WTC11 (cell line): ENCODE results near the gene FCN2. TPM values are rescaled to one million over a fixed set of nuclear protein-coding genes. Genes with fewer than 3 reads are reported as not detected.

ENCODE experiments used
- ATAC-seq: fragments of 200-7000 bp; cut with Tn5 transposase; 2 replicates; pipeline ENCODE4 v1.10.0; 2021; ENCODE audit warnings: mild to moderate bottlenecking, moderate library complexity
- CTCF ChIA-PET: fragments of 300-600 bp; sonication (Branson Sonifier 250); formaldehyde crosslinking; loops from one replicate; lab custom pipeline; 2021; ENCODE audit warnings: antibody characterized with exemption; lab: Charles Lee
- POLR2A ChIA-PET: fragments of 350-600 bp; sonication (Branson Sonifier 250); formaldehyde crosslinking; loops from one replicate; lab custom pipeline; 2021; ENCODE audit warnings: antibody characterized with exemption; lab: Charles Lee
- DNase-seq: peaks from one replicate; pipeline ENCODE4 v3.0.0; 2021; ENCODE audit warnings: low spot score
- H3K27ac Mint-ChIP-seq: 2 replicates; pipeline ENCODE4 v1.8.0; 2021; ENCODE audit warnings: mixed read lengths
- H3K27me3 Mint-ChIP-seq: 2 replicates; pipeline ENCODE4 v1.8.0; 2021; ENCODE audit warnings: low read depth, mild to moderate bottlenecking, moderate library complexity, mixed read lengths
- H3K36me3 Mint-ChIP-seq: 2 replicates; pipeline ENCODE4 v1.8.0; 2021; ENCODE audit warnings: mixed read lengths
- H3K4me1 Mint-ChIP-seq: 2 replicates; pipeline ENCODE4 v1.8.0; 2022; ENCODE audit warnings: mixed read lengths
- H3K4me3 Mint-ChIP-seq: 2 replicates; pipeline ENCODE4 v1.8.0; 2021; ENCODE audit warnings: mild to moderate bottlenecking, moderate library complexity, mixed read lengths
- H3K9me3 Mint-ChIP-seq: 2 replicates; pipeline ENCODE4 v1.8.0; 2021; ENCODE audit warnings: mixed read lengths
- ATF1 ChIP-seq: sonication (generic); formaldehyde crosslinking; IDR thresholded peaks from 2 replicates; pipeline ENCODE4 v1.8.1; 2023; ENCODE audit warnings: mild to moderate bottlenecking, moderate library complexity, missing genetic modification reagents
- CREM ChIP-seq: sonication (generic); formaldehyde crosslinking; IDR thresholded peaks from 2 replicates; pipeline ENCODE4 v1.8.1; 2022; ENCODE audit warnings: mild to moderate bottlenecking, missing genetic modification reagents, moderate library complexity
- ELF4 ChIP-seq: sonication (generic); formaldehyde crosslinking; IDR thresholded peaks from 2 replicates; pipeline ENCODE4 v1.8.1; 2022; ENCODE audit warnings: low read depth, mild to moderate bottlenecking, moderate library complexity, missing genetic modification reagents
- ETV6 ChIP-seq: sonication (generic); formaldehyde crosslinking; IDR thresholded peaks from 2 replicates; pipeline ENCODE4 v1.8.1; 2022; ENCODE audit warnings: mild to moderate bottlenecking, missing genetic modification reagents
- FOXJ3 ChIP-seq: sonication (generic); formaldehyde crosslinking; IDR thresholded peaks from 2 replicates; pipeline ENCODE4 v1.9.0; 2021; ENCODE audit warnings: missing genetic modification reagents, mild to moderate bottlenecking, borderline replicate concordance
- FOXK1 ChIP-seq: sonication (generic); formaldehyde crosslinking; IDR thresholded peaks from 2 replicates; pipeline ENCODE4 v1.8.0; 2022; ENCODE audit warnings: mild to moderate bottlenecking, moderate library complexity, missing genetic modification reagents
- GABPB1 ChIP-seq: sonication (generic); formaldehyde crosslinking; IDR thresholded peaks from 2 replicates; pipeline ENCODE4 v1.8.1; 2023; ENCODE audit warnings: mild to moderate bottlenecking, missing genetic modification reagents
- HMGA2 ChIP-seq: fragments of 250-450 bp; sonication (Bioruptor Pico); IDR thresholded peaks from 2 replicates; pipeline ENCODE4 v1.4.0; 2021; ENCODE audit warnings: mild to moderate bottlenecking, moderate library complexity
- MXD4 ChIP-seq: fragments of 250-450 bp; sonication (Bioruptor Pico); IDR thresholded peaks from 2 replicates; pipeline ENCODE4 v1.8.0; 2021; ENCODE audit warnings: mild to moderate bottlenecking, moderate library complexity, borderline replicate concordance
- NR2C2 ChIP-seq: sonication (generic); formaldehyde crosslinking; IDR thresholded peaks from 2 replicates; pipeline ENCODE4 v1.8.0; 2022; ENCODE audit warnings: mild to moderate bottlenecking, missing genetic modification reagents
- NR3C1 ChIP-seq: sonication (generic); formaldehyde crosslinking; conservative IDR thresholded peaks from 2 replicates; pipeline ENCODE4 v1.8.1; 2023; ENCODE audit warnings: low read depth, mild to moderate bottlenecking, missing genetic modification reagents
- PRRX2 ChIP-seq: fragments of 250-450 bp; sonication (Bioruptor Pico); IDR thresholded peaks from 2 replicates; pipeline ENCODE4 v1.8.0; 2021; ENCODE audit warnings: mild to moderate bottlenecking
- SMAD3 ChIP-seq: sonication (generic); formaldehyde crosslinking; IDR thresholded peaks from 2 replicates; pipeline ENCODE4 v1.8.0; 2022; ENCODE audit warnings: missing genetic modification reagents, mild to moderate bottlenecking, borderline replicate concordance
- SMAD4 ChIP-seq: sonication (generic); formaldehyde crosslinking; IDR thresholded peaks from 2 replicates; pipeline ENCODE4 v1.8.0; 2022; ENCODE audit warnings: mild to moderate bottlenecking, missing genetic modification reagents
- SOX15 ChIP-seq: fragments of 250-450 bp; sonication (Bioruptor Pico); IDR thresholded peaks from 2 replicates; pipeline ENCODE4 v1.9.0; 2021; ENCODE audit warnings: mild to moderate bottlenecking
- TCF7 ChIP-seq: sonication (generic); formaldehyde crosslinking; IDR thresholded peaks from 2 replicates; pipeline ENCODE4 v1.8.0; 2022; ENCODE audit warnings: mild to moderate bottlenecking, low read depth, missing genetic modification reagents, moderate library complexity
- TEAD1 ChIP-seq: sonication (generic); formaldehyde crosslinking; IDR thresholded peaks from 2 replicates; pipeline ENCODE4 v1.8.0; 2022; ENCODE audit warnings: mild to moderate bottlenecking, missing genetic modification reagents
- TEAD4 ChIP-seq: sonication (generic); formaldehyde crosslinking; IDR thresholded peaks from 2 replicates; pipeline ENCODE4 v1.8.0; 2022; ENCODE audit warnings: mild to moderate bottlenecking, missing genetic modification reagents
- ZNF219 ChIP-seq: sonication (generic); formaldehyde crosslinking; IDR thresholded peaks from 2 replicates; pipeline ENCODE4 v1.8.0; 2023; ENCODE audit warnings: missing genetic modification reagents, mild to moderate bottlenecking, borderline replicate concordance
- ZNF671 ChIP-seq: fragments of 250-450 bp; sonication (Bioruptor Pico); IDR thresholded peaks from 2 replicates; pipeline ENCODE4 v1.8.0; 2021; ENCODE audit warnings: mild to moderate bottlenecking
- total RNA-seq: library from RNA; stranded (reverse); gene quantifications from 3 replicates; pipeline ENCODE4 v1.2.3, GENCODE V29; 2021
- TF ChIP-seq, protein P1 (sequence below): sonication (generic); formaldehyde crosslinking; IDR thresholded peaks from 2 replicates; pipeline ENCODE4 v1.8.1; 2023; ENCODE audit warnings: mild to moderate bottlenecking, missing genetic modification reagents, borderline replicate concordance
- TF ChIP-seq, protein P2 (sequence below): sonication (generic); formaldehyde crosslinking; IDR thresholded peaks from 2 replicates; pipeline ENCODE4 v1.8.1; 2023; ENCODE audit warnings: mild to moderate bottlenecking, missing genetic modification reagents, moderate library complexity
- TF ChIP-seq, protein P3 (sequence below): sonication (generic); formaldehyde crosslinking; IDR thresholded peaks from 2 replicates; pipeline ENCODE4 v1.8.0; 2023; ENCODE audit warnings: mild to moderate bottlenecking, missing genetic modification reagents
- TF ChIP-seq, protein P4 (sequence below): sonication (generic); formaldehyde crosslinking; conservative IDR thresholded peaks from 2 replicates; pipeline ENCODE4 v1.8.1; 2022; ENCODE audit warnings: mild to moderate bottlenecking, missing genetic modification reagents
- TF ChIP-seq, protein P5 (sequence below): fragments of 250-450 bp; sonication (Bioruptor Pico); IDR thresholded peaks from 2 replicates; pipeline ENCODE4 v2.1.2; 2022; ENCODE audit warnings: mild to moderate bottlenecking, moderate library complexity
- TF ChIP-seq, protein P6 (sequence below): sonication (generic); formaldehyde crosslinking; IDR thresholded peaks from 2 replicates; pipeline ENCODE4 v1.8.1; 2022; ENCODE audit warnings: mild to moderate bottlenecking, missing genetic modification reagents, moderate library complexity, borderline replicate concordance

Gene FCN2
- total RNA-seq, 1 experiment from 2014 or later: not detected

DNA sequence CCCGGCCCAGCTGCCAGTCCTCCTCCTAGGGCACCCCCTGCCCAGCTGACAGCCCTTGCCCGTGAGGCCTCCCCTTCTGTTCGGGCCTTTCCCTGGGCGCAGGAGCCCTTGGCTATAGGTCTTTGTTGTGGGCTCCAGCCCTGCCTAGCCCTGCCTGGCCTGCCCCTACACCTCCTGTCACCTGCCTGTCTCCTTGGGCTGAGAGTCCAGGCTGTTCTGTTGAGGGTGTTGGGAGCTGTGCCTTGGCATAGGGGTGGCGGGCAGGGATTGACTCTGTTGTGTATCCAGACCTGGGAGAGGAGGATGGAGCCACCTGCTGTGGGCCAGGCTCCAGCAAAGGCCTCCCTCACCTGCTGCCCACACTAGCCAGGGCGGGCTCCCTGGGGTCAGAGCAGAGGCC, 11.6 kb downstream of the FCN2 start:
- no peak overlapping the region for H3K4me3 Mint-ChIP-seq
- DNase-seq (peak; percentile 4), ATAC-seq (no peak)
- no peak overlapping the region for H3K27ac Mint-ChIP-seq
- H3K36me3 Mint-ChIP-seq: peaks cover 10% of the 10 kb centered on the region
- H3K27me3 Mint-ChIP-seq: no peaks in the 10 kb centered on the region; the same call in 1 of the 2 replicates
- H3K9me3 Mint-ChIP-seq: peaks cover 19% of the 10 kb centered on the region
- TF ChIP-seq ZNF671 (CRISPR knock-in tag): no peak
- no peak for TF ChIP-seq SOX15 (CRISPR knock-in tag)
- TF ChIP-seq, protein P1, sequence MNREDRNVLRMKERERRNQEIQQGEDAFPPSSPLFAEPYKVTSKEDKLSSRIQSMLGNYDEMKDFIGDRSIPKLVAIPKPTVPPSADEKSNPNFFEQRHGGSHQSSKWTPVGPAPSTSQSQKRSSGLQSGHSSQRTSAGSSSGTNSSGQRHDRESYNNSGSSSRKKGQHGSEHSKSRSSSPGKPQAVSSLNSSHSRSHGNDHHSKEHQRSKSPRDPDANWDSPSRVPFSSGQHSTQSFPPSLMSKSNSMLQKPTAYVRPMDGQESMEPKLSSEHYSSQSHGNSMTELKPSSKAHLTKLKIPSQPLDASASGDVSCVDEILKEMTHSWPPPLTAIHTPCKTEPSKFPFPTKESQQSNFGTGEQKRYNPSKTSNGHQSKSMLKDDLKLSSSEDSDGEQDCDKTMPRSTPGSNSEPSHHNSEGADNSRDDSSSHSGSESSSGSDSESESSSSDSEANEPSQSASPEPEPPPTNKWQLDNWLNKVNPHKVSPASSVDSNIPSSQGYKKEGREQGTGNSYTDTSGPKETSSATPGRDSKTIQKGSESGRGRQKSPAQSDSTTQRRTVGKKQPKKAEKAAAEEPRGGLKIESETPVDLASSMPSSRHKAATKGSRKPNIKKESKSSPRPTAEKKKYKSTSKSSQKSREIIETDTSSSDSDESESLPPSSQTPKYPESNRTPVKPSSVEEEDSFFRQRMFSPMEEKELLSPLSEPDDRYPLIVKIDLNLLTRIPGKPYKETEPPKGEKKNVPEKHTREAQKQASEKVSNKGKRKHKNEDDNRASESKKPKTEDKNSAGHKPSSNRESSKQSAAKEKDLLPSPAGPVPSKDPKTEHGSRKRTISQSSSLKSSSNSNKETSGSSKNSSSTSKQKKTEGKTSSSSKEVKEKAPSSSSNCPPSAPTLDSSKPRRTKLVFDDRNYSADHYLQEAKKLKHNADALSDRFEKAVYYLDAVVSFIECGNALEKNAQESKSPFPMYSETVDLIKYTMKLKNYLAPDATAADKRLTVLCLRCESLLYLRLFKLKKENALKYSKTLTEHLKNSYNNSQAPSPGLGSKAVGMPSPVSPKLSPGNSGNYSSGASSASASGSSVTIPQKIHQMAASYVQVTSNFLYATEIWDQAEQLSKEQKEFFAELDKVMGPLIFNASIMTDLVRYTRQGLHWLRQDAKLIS (CRISPR knock-in tag): no peak
- TF ChIP-seq ELF4 (CRISPR knock-in tag): no peak
- TF ChIP-seq PRRX2 (CRISPR knock-in tag): no peak
- TF ChIP-seq FOXK1 (CRISPR knock-in tag): no peak
- no peak for TF ChIP-seq TCF7 (CRISPR knock-in tag)
- no peak for TF ChIP-seq MXD4
- TF ChIP-seq, protein P2, sequence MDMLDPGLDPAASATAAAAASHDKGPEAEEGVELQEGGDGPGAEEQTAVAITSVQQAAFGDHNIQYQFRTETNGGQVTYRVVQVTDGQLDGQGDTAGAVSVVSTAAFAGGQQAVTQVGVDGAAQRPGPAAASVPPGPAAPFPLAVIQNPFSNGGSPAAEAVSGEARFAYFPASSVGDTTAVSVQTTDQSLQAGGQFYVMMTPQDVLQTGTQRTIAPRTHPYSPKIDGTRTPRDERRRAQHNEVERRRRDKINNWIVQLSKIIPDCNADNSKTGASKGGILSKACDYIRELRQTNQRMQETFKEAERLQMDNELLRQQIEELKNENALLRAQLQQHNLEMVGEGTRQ: no peak
- TF ChIP-seq, protein P3, sequence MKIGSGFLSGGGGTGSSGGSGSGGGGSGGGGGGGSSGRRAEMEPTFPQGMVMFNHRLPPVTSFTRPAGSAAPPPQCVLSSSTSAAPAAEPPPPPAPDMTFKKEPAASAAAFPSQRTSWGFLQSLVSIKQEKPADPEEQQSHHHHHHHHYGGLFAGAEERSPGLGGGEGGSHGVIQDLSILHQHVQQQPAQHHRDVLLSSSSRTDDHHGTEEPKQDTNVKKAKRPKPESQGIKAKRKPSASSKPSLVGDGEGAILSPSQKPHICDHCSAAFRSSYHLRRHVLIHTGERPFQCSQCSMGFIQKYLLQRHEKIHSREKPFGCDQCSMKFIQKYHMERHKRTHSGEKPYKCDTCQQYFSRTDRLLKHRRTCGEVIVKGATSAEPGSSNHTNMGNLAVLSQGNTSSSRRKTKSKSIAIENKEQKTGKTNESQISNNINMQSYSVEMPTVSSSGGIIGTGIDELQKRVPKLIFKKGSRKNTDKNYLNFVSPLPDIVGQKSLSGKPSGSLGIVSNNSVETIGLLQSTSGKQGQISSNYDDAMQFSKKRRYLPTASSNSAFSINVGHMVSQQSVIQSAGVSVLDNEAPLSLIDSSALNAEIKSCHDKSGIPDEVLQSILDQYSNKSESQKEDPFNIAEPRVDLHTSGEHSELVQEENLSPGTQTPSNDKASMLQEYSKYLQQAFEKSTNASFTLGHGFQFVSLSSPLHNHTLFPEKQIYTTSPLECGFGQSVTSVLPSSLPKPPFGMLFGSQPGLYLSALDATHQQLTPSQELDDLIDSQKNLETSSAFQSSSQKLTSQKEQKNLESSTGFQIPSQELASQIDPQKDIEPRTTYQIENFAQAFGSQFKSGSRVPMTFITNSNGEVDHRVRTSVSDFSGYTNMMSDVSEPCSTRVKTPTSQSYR: no peak
- no peak for TF ChIP-seq TEAD1 (CRISPR knock-in tag)
- TF ChIP-seq NR2C2: no peak
- no peak for TF ChIP-seq CREM (CRISPR knock-in tag)
- TF ChIP-seq HMGA2 (CRISPR knock-in tag): no peak
- no peak for TF ChIP-seq ETV6 (CRISPR knock-in tag)
- no peak for TF ChIP-seq GABPB1
- TF ChIP-seq, protein P4, sequence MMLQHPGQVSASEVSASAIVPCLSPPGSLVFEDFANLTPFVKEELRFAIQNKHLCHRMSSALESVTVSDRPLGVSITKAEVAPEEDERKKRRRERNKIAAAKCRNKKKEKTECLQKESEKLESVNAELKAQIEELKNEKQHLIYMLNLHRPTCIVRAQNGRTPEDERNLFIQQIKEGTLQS (CRISPR knock-in tag): no peak
- ChIA-PET CTCF (no interaction called here), POLR2A (no interaction called here)
- no peaks in the 10 kb centered on the region for H3K4me1 Mint-ChIP-seq

DNA sequence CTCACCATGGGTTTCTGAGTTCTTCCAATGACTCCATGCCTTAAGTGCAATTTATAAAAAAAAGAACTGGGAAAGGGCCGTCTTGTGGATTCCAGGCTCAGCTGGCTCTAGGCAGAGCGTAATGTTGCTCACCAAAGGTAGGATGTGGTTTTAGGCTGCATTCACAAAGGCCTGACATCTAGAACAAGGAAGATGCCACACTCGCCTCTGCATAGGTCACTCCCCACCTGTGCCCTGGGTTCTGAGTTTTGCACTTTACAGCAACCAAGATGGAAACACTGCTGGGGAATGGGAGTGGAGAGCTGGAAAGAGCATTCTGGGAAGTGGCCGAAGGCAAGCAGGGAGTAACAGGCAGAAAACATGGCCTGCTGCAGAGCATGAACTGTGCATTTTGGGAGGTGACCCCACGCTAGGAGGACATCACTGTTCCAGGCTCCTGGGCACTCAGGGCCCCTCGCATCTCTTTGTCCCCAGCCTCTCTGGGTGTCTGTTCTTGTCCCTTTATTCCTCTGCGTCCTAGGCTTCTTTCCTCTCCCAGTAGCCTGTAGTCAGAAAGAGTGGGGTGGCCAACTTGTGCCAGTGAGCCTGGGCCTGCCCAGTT, 12.3 kb downstream of the FCN2 start:
- no peaks in the 10 kb centered on the region for H3K4me1 Mint-ChIP-seq
- DNase-seq: no peak
- H3K27me3 Mint-ChIP-seq: no peaks in the 10 kb centered on the region; the same call in 1 of the 2 replicates
- ChIA-PET CTCF (no interaction called here), POLR2A (no interaction called here)
- H3K4me3 Mint-ChIP-seq: no peak overlapping the region
- peaks cover 19% of the 10 kb centered on the region for H3K9me3 Mint-ChIP-seq
- H3K36me3 Mint-ChIP-seq: peaks cover 10% of the 10 kb centered on the region
- ATAC-seq: no peak
- H3K27ac Mint-ChIP-seq: no peak overlapping the region
- no peak for TF ChIP-seq ATF1 (CRISPR knock-in tag)
- TF ChIP-seq SMAD3 (CRISPR knock-in tag): no peak
- TF ChIP-seq, protein P5, sequence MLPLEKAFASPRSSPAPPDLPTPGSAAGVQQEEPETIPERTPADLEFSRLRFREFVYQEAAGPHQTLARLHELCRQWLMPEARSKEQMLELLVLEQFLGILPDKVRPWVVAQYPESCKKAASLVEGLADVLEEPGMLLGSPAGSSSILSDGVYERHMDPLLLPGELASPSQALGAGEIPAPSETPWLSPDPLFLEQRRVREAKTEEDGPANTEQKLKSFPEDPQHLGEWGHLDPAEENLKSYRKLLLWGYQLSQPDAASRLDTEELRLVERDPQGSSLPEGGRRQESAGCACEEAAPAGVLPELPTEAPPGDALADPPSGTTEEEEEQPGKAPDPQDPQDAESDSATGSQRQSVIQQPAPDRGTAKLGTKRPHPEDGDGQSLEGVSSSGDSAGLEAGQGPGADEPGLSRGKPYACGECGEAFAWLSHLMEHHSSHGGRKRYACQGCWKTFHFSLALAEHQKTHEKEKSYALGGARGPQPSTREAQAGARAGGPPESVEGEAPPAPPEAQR (CRISPR knock-in tag): no peak
- TF ChIP-seq FOXJ3 (CRISPR knock-in tag): no peak
- no peak for TF ChIP-seq TEAD4 (CRISPR knock-in tag)
- no peak for TF ChIP-seq TEAD1 (CRISPR knock-in tag)
- TF ChIP-seq, protein P6, sequence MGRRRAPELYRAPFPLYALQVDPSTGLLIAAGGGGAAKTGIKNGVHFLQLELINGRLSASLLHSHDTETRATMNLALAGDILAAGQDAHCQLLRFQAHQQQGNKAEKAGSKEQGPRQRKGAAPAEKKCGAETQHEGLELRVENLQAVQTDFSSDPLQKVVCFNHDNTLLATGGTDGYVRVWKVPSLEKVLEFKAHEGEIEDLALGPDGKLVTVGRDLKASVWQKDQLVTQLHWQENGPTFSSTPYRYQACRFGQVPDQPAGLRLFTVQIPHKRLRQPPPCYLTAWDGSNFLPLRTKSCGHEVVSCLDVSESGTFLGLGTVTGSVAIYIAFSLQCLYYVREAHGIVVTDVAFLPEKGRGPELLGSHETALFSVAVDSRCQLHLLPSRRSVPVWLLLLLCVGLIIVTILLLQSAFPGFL (CRISPR knock-in tag): no peak
- no peak for TF ChIP-seq NR3C1 (CRISPR knock-in tag)
- no peak for TF ChIP-seq ZNF219 (CRISPR knock-in tag)
- no peak for TF ChIP-seq SMAD4 (CRISPR knock-in tag)
